ENCODE data around the gene MAMLD1.

The MAMLD1 gene

DNA sequence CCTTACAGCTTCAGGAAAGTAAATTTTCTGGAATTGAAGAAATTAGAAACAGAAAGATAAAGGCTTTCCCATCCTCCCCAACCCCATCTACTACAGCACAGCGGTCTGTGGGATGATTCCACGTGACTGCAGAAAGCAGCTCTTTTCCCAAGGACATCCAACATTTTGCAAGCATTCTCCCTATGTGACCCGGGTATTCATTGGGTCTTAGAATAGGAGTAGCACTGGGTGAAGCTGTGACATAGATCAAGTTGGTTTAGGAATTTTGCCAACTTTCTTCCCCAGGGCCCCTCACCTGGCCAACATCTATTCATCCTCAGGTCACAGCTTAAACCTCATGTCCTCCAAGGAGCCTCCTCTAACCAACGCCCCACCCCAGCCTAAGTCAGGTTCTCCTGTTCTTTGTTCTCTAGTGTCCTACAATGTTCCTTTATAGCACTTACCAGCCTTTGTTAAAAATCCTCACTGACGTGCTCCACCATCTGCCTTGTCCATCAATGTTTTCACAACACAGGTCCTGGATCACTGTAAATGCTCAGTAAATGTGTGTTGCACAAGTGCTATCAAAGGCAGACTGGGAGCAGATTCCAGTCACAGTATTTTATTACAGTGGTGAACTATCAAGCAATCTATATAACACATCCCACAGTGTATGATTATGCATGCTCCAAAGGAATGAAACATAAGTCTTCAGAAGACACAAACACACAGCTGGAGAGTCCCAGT is 124.4 kb downstream of the MAMLD1 start:
- FAIRE-seq (no peak), DNase-seq (ENCODE audit: insufficient read length, low spot score) (no peak)

- FAIRE-seq, result no peak
- no peak for DNase-seq (ENCODE audit: insufficient read length, low spot score)
These were observed 126.4 kb downstream of the MAMLD1 start for GRCh38 chrX:150489359-150490015.

GRCh38 chrX:150495496-150495895 is 132.4 kb downstream of the MAMLD1 start:
- FAIRE-seq (no peak), DNase-seq (ENCODE audit: insufficient read length, low spot score) (no peak)

- DNase-seq (ENCODE audit: insufficient read length, low spot score), result no peak
- no peak for FAIRE-seq
These were observed 136.1 kb downstream of the MAMLD1 start for GRCh38 chrX:150499240-150499639.

DNA sequence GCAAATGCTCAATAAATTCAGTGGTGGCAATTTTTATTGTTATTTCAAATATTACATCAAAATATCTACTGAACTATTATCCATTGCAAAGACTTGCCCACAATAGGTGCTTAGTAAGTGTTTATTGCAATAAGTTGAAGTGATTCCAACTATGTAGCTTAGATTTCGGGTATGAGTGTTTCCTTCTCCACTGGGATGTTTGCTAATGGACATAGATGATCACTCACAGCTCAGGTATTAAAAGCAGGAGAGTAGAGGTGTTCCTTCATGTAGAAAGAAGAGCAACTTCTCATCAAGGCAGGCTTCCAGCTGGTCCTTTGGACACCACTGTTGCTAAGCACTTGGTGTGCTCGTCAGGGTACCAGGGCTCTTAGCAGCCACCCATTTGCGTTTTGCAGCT is 139.0 kb downstream of the MAMLD1 start:
- no peak for FAIRE-seq
- DNase-seq (ENCODE audit: insufficient read length, low spot score), result no peak

GRCh38 chrX:150502979-150503897 is 140.1 kb downstream of the MAMLD1 start:
- FAIRE-seq, result no peak

GRCh38 chrX:150503898-150504219 is 140.7 kb downstream of the MAMLD1 start:
- FAIRE-seq (no peak), DNase-seq (ENCODE audit: insufficient read length, low spot score) (no peak)

More at GRCh38 chrX:150502979-150503897, 140.1 kb downstream of the MAMLD1 start:
- no peak for DNase-seq (ENCODE audit: insufficient read length, low spot score)

GRCh38 chrX:150504397-150505182 is 141.5 kb downstream of the MAMLD1 start:
- no peak for DNase-seq (ENCODE audit: insufficient read length, low spot score)

DNA sequence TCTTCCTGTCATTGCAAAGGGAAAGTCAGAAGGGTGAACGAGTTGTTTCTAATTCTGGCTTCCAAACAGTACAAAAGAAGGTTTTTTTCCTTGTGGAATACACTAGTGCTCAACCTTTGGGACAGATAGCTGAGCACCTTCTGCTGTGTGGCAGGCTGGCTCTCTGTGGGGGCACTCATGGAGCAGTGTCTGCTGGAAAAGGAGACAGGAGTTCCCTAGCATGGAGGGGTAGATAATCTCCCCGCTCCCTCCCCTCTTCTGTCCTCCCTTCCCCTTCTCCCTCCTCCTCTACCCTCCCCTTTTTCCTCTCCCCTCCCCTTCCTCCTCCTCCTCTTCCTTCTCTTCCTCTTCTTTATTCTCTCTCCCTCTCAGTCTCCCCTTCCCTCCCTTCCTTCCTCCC is 142.9 kb downstream of the MAMLD1 start:
- FAIRE-seq (no peak), DNase-seq (ENCODE audit: insufficient read length, low spot score) (no peak)

More at GRCh38 chrX:150504397-150505182, 141.5 kb downstream of the MAMLD1 start:
- no peak for FAIRE-seq

DNA sequence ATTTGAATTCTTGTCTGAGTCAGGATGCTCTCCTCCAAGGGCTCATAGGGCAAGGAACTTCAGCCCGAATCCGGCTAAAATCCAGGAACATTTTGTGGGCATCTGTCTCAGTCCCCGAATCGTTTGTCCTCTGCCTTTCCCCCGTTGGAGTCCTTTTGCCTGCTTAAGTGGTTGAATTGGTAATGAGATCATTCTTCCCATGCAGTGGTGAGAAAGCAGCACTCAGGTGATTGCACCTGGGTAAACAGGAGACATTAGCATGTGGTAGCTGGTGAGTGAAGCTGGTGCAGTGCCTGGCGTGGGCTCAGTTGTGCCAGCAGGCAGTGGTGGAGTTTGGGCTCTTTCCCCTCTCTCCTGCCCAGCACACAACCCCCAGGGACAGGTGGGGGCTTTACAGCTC is 143.4 kb downstream of the MAMLD1 start:
- FAIRE-seq (no peak), DNase-seq (ENCODE audit: insufficient read length, low spot score) (no peak)

DNA sequence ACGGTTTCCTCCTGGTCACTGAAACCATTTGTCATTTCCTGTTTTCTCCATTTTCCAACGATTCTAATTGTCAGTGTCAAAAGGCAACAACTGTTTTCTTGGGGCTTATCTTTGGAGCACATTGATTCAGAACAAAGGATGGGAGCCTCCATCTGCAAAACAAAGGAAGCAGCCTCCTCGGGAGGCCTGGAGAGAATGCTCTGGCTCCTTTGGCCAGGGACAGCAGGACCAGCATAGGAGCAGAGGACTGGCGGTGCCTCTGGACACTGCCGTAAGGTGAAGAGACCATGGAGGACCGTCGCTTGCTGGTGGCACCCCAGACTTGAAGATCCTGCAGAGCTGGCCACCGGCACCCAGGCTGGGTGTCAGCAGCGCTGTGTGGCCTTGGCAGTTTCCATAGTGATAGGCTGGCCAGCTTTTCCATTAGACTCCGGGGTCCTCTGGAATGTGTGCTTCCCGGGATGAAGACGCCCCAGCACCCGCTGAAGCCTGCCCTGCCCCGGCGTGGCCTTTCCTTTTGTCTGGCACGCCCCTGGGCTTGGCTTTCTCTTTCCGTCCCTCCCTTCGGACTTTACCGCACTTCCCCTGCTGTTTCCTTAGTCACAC is 144.2 kb downstream of the MAMLD1 start:
- DNase-seq (ENCODE audit: insufficient read length, low spot score) (no peak), FAIRE-seq (no peak)

GRCh38 chrX:150508018-150508417 is 144.9 kb downstream of the MAMLD1 start:
- DNase-seq (ENCODE audit: insufficient read length, low spot score), result no peak

GRCh38 chrX:150508451-150509367 is 145.6 kb downstream of the MAMLD1 start:
- DNase-seq (ENCODE audit: insufficient read length, low spot score), result no peak

More at GRCh38 chrX:150508018-150508417, 144.9 kb downstream of the MAMLD1 start:
- no peak for FAIRE-seq

DNA sequence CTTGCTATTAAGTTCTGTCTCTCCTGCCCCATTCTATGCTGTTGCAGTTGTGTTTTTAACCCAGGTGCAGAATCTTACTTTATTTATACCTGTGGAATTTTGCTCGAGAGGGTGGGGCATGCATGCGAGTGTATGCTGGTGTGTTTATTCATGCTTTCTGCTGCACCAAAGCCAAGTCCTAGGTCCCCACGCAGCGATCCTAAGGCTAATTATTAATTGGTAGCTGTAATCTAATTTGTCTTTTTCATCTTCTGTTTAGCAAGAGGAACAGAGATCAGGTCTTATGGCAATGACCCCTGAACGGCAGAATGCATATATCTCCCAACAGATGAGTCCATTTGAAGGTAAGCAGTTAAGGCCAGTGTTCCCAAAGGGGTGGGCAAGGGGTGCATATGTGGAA is 146.6 kb downstream of the MAMLD1 start:
- no peak for DNase-seq (ENCODE audit: insufficient read length, low spot score)
- FAIRE-seq, result no peak

More at GRCh38 chrX:150508451-150509367, 145.6 kb downstream of the MAMLD1 start:
- FAIRE-seq, result no peak

GRCh38 chrX:150512461-150512901 is 149.4 kb downstream of the MAMLD1 start:
- DNase-seq (ENCODE audit: insufficient read length, low spot score) (no peak), FAIRE-seq (no peak)

DNA sequence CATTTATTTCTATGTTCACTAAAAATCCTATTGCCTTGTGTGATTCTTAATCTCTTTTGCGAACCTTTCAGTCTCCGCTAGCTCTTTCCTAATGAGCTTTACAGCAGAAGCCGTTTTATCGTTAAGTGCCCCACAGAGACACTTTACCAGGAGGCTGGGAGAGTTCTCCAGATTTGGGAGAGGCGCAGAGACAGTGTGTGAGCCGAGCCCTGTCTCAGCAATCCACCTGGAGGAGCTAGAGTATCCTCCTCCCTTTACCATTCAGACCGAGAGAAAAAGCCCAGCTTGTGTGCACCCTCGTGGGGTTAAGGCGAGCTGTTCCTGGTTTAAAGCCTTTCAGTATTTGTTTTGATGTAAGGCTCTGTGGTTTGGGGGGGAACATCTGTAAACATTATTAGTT is 150.4 kb downstream of the MAMLD1 start:
- no peak for FAIRE-seq
- DNase-seq (ENCODE audit: insufficient read length, low spot score), result no peak

DNA sequence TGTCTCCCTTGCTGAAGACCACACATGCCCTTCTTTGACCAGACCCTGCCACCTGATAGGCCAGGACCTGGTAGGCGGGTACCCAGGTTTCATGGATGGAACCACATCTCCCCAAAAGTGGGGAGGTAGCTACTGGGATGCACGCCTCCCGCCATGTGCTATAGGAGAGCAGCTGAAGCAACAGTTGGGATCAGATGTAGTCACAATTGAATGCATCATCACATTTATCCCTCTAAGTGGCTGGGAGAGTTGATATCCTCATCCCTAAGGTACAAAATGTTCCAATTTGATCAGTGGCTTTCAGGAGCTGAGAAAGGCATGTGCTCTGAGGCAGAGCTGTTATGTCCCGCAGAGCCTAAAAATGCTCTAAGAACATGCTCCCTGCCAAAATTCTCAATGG is 151.3 kb downstream of the MAMLD1 start:
- FAIRE-seq (no peak), DNase-seq (ENCODE audit: insufficient read length, low spot score) (no peak)

DNA sequence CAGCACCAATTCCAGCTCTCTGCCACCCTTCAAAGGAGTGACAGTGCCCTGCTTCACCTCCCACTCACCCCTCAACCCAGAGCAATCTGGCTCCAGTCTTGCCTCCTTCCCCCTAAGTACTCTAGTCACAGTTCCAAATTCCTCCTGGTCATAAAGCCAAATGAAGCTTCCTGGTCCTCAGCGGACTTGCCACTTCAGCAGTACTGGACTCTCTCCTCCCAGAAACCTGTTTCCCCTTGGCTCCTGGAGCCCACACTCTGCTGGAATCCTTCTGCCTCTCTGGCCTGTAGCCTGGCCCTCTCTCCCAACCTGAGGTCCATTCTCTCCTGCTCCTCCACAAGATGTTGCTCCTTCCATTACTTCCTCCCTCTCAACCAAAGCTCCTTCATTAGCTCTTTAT is 152.7 kb downstream of the MAMLD1 start:
- DNase-seq (ENCODE audit: insufficient read length, low spot score) (no peak), FAIRE-seq (no peak)

DNA sequence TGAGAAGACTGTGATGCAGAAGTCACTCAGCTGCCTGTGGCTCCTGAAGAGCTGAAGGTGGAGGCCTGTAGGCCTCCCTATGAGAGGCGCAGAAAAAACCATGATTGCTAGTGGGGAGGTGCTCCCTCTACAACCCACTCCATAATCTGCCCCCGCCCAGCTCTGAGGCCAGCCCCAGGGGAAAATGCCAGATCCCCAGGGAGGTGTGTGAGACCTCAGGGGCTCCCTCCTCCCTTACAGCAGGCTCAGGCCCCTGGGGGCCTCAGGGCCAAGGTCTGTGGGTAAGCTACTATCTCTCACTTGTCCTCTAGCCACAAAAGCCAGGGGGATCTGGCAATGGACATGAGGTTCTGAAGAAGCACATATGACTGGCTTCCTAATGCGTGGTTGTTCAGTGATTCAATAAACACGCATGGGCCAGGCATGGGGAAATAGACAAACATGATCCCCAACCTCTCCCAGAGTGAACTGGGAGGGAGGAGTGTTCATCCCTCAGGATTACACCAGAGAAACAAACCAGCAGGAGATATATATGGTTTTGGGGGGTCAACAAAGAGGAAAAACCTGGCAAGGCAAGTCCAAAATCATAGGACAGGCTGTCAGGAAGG is 154.3 kb downstream of the MAMLD1 start:
- FAIRE-seq (no peak), DNase-seq (ENCODE audit: insufficient read length, low spot score) (no peak)

Data from GM19239 (cell line).